Measurements from ENCODE around the gene SEC11C. TPM values are rescaled to one million over a fixed set of nuclear protein-coding genes. Genes with fewer than 3 reads are reported as not detected.

SEC11C gene
- total RNA-seq, 1 donor from 2014 or later: 9.1 TPM

- H3K27ac ChIP-seq: no peak overlapping the region
- intact Hi-C loops (cut with DNase I): no loop called here
Measured at GRCh38 chr18:59132810-59133465, 6.7 kb upstream of the SEC11C start.

GRCh38 chr18:59139291-59139614 lies 431 bp upstream of the SEC11C start:
- no peak for DNase-seq (ENCODE audit: extremely low spot score in 2 of 2)

More at GRCh38 chr18:59132810-59133465, 6.7 kb upstream of the SEC11C start:
- H3K4me3 ChIP-seq: no peak overlapping the region
- no peaks in the 10 kb centered on the region for H3K9me3 ChIP-seq
- no peak for DNase-seq (ENCODE audit: extremely low spot score in 2 of 2)
- TF ChIP-seq POLR2A (IDR thresholded peaks at IDR 0.05) (no peak), CTCF (IDR thresholded peaks at IDR 0.05) (no peak), POLR2AphosphoS5 (IDR thresholded peaks at IDR 0.05; ENCODE audit: insufficient read depth in 1 of 2, low read depth in 1 of 2) (no peak)
- H3K36me3 ChIP-seq: no peaks in the 10 kb centered on the region
- H3K27me3 ChIP-seq: no peaks in the 10 kb centered on the region
- H3K4me1 ChIP-seq: no peaks in the 10 kb centered on the region

GRCh38 chr18:59140302-59140885 lies 710 bp downstream of the SEC11C start:
- H3K27ac ChIP-seq: no peak overlapping the region
- no peaks in the 10 kb centered on the region for H3K27me3 ChIP-seq
- H3K4me1 ChIP-seq: peaks cover 5% of the 10 kb centered on the region
- intact Hi-C loops (cut with DNase I): no loop called here
- H3K4me3 ChIP-seq: peak overlapping the region; percentile 57 to 67
- H3K9me3 ChIP-seq: no peaks in the 10 kb centered on the region
- TF ChIP-seq CTCF (IDR thresholded peaks at IDR 0.05): no peak
- no peak for TF ChIP-seq POLR2A (IDR thresholded peaks at IDR 0.05)
- TF ChIP-seq POLR2AphosphoS5 (IDR thresholded peaks at IDR 0.05; ENCODE audit: insufficient read depth in 1 of 2, low read depth in 1 of 2): no peak
- DNase-seq (ENCODE audit: extremely low spot score in 2 of 2): no peak
- H3K36me3 ChIP-seq: no peaks in the 10 kb centered on the region

More at GRCh38 chr18:59139291-59139614, 431 bp upstream of the SEC11C start:
- peak overlapping the region; percentile 57 to 67 for H3K4me3 ChIP-seq
- H3K9me3 ChIP-seq: no peaks in the 10 kb centered on the region
- no peaks in the 10 kb centered on the region for H3K36me3 ChIP-seq
- intact Hi-C loops (cut with DNase I): no loop called here
- peaks cover 5% of the 10 kb centered on the region for H3K4me1 ChIP-seq
- TF ChIP-seq CTCF (IDR thresholded peaks at IDR 0.05) (no peak), POLR2AphosphoS5 (IDR thresholded peaks at IDR 0.05; ENCODE audit: insufficient read depth in 1 of 2, low read depth in 1 of 2) (no peak), POLR2A (IDR thresholded peaks at IDR 0.05) (no peak)
- H3K27ac ChIP-seq: peak overlapping the region; percentile 19
- no peaks in the 10 kb centered on the region for H3K27me3 ChIP-seq

- intact Hi-C loops (cut with DNase I): no loop called here
- TF ChIP-seq POLR2AphosphoS5 (IDR thresholded peaks at IDR 0.05; ENCODE audit: insufficient read depth in 1 of 2, low read depth in 1 of 2) (no peak), POLR2A (IDR thresholded peaks at IDR 0.05) (no peak), CTCF (IDR thresholded peaks at IDR 0.05) (no peak)
- Histone ChIP-seq H3K27me3 (no peaks in the 10 kb centered on the region), H3K36me3 (no peaks in the 10 kb centered on the region), H3K4me3 (no peak overlapping the region), H3K4me1 (peaks cover 5% of the 10 kb centered on the region), H3K9me3 (no peaks in the 10 kb centered on the region), H3K27ac (no peak overlapping the region)
- no peak for DNase-seq (ENCODE audit: extremely low spot score in 2 of 2)
Measured at GRCh38 chr18:59141294-59142068, 1.8 kb downstream of the SEC11C start.
